ENCODE results near the gene MRPL17.

The MRPL17 gene

GRCh38 chr11:6632116-6633073, 50.7 kb downstream of the MRPL17 start:
- no peak for DNase-seq (ENCODE audit: low read depth)

- DNase-seq (ENCODE audit: low read depth): no peak
Measured at GRCh38 chr11:6631361-6631890, 51.7 kb downstream of the MRPL17 start.

GRCh38 chr11:6630632-6631291, 52.4 kb downstream of the MRPL17 start:
- no peak for DNase-seq (ENCODE audit: low read depth)
